Rectal smooth muscle tissue (tissue), 1 donor: ENCODE results near the gene TBC1D1.
A peak's percentile ranks its signal among the peaks of the same experiment; 100 is the strongest.

Experiments used
- H3K27ac ChIP-seq: one replicate; pipeline ENCODE4 v1.7.0; 2013; ENCODE audit warnings: low read depth, low read length, inconsistent platforms
- H3K27me3 ChIP-seq: one replicate; pipeline ENCODE4 v1.7.0; 2013; ENCODE audit warnings: low read length; ENCODE audit not compliant: control insufficient read depth, insufficient read depth
- H3K36me3 ChIP-seq: one replicate; pipeline ENCODE4 v1.7.0; 2013; ENCODE audit warnings: low read length; ENCODE audit not compliant: control insufficient read depth, insufficient read depth
- H3K4me1 ChIP-seq: one replicate; pipeline ENCODE4 v1.7.0; 2013; ENCODE audit warnings: low read length; ENCODE audit not compliant: control insufficient read depth, insufficient read depth
- H3K4me3 ChIP-seq: one replicate; pipeline ENCODE4 v1.7.0; 2013; ENCODE audit warnings: low read length
- H3K9ac ChIP-seq: one replicate; pipeline ENCODE4 v1.7.0; 2013; ENCODE audit warnings: low read length

The TBC1D1 gene

GRCh38 chr4:38132107-38132673 is 241.3 kb downstream of the TBC1D1 start:
- H3K9ac ChIP-seq, result no peak overlapping the region
- peak overlapping the region; percentile 83 for H3K27ac ChIP-seq
- no peak overlapping the region for H3K4me3 ChIP-seq
- H3K4me1 ChIP-seq, result peaks cover 43% of the 10 kb centered on the region
- H3K27me3 ChIP-seq, result no peaks in the 10 kb centered on the region
- H3K36me3 ChIP-seq, result peaks cover 6% of the 10 kb centered on the region

- Histone ChIP-seq H3K4me1 (peaks cover 43% of the 10 kb centered on the region), H3K27ac (peak overlapping the region; percentile 83)
These were observed 242.2 kb downstream of the TBC1D1 start for GRCh38 chr4:38132843-38133662.

GRCh38 chr4:38133711-38134480 is 243.0 kb downstream of the TBC1D1 start:
- Histone ChIP-seq H3K27ac (peak overlapping the region; percentile 17), H3K4me3 (no peak overlapping the region), H3K4me1 (peaks cover 43% of the 10 kb centered on the region), H3K27me3 (no peaks in the 10 kb centered on the region), H3K9ac (no peak overlapping the region), H3K36me3 (peaks cover 10% of the 10 kb centered on the region)

More at GRCh38 chr4:38132843-38133662, 242.2 kb downstream of the TBC1D1 start:
- Histone ChIP-seq H3K4me3 (no peak overlapping the region), H3K36me3 (peaks cover 6% of the 10 kb centered on the region), H3K27me3 (no peaks in the 10 kb centered on the region), H3K9ac (no peak overlapping the region)

GRCh38 chr4:38135201-38135600 is 244.3 kb downstream of the TBC1D1 start:
- peaks cover 16% of the 10 kb centered on the region for H3K36me3 ChIP-seq
- peaks cover 34% of the 10 kb centered on the region for H3K4me1 ChIP-seq

GRCh38 chr4:38136604-38137003 is 245.7 kb downstream of the TBC1D1 start:
- no peak overlapping the region for H3K27ac ChIP-seq
- no peak overlapping the region for H3K4me3 ChIP-seq
- peaks cover 16% of the 10 kb centered on the region for H3K36me3 ChIP-seq
- no peaks in the 10 kb centered on the region for H3K27me3 ChIP-seq
- H3K9ac ChIP-seq, result no peak overlapping the region
- peaks cover 24% of the 10 kb centered on the region for H3K4me1 ChIP-seq

More at GRCh38 chr4:38135201-38135600, 244.3 kb downstream of the TBC1D1 start:
- no peaks in the 10 kb centered on the region for H3K27me3 ChIP-seq
- H3K9ac ChIP-seq, result no peak overlapping the region
- H3K27ac ChIP-seq, result no peak overlapping the region
- no peak overlapping the region for H3K4me3 ChIP-seq

GRCh38 chr4:38137080-38137479 is 246.2 kb downstream of the TBC1D1 start:
- Histone ChIP-seq H3K4me1 (peaks cover 19% of the 10 kb centered on the region), H3K36me3 (peaks cover 17% of the 10 kb centered on the region), H3K9ac (no peak overlapping the region), H3K27me3 (no peaks in the 10 kb centered on the region), H3K4me3 (no peak overlapping the region), H3K27ac (no peak overlapping the region)

- Histone ChIP-seq H3K27me3 (no peaks in the 10 kb centered on the region), H3K4me1 (peaks cover 8% of the 10 kb centered on the region), H3K4me3 (no peak overlapping the region), H3K36me3 (peaks cover 20% of the 10 kb centered on the region), H3K27ac (no peak overlapping the region), H3K9ac (no peak overlapping the region)
These were observed 247.5 kb downstream of the TBC1D1 start for GRCh38 chr4:38138363-38138762.

GRCh38 chr4:38139187-38139586 is 248.3 kb downstream of the TBC1D1 start:
- Histone ChIP-seq H3K27ac (no peak overlapping the region), H3K36me3 (peaks cover 20% of the 10 kb centered on the region), H3K4me3 (no peak overlapping the region), H3K9ac (no peak overlapping the region), H3K27me3 (no peaks in the 10 kb centered on the region), H3K4me1 (peaks cover under 1% of the 10 kb centered on the region)

- H3K27me3 ChIP-seq, result no peaks in the 10 kb centered on the region
- H3K4me3 ChIP-seq, result no peak overlapping the region
- H3K27ac ChIP-seq, result no peak overlapping the region
- peaks cover 4% of the 10 kb centered on the region for H3K4me1 ChIP-seq
- H3K9ac ChIP-seq, result no peak overlapping the region
- H3K36me3 ChIP-seq, result peaks cover 14% of the 10 kb centered on the region
These were observed 249.8 kb downstream of the TBC1D1 start for GRCh38 chr4:38140643-38141203.

GRCh38 chr4:38141808-38142500 is 251.1 kb downstream of the TBC1D1 start:
- Histone ChIP-seq H3K4me3 (no peak overlapping the region), H3K36me3 (peaks cover 14% of the 10 kb centered on the region), H3K27me3 (no peaks in the 10 kb centered on the region), H3K9ac (no peak overlapping the region), H3K4me1 (peaks cover 6% of the 10 kb centered on the region), H3K27ac (no peak overlapping the region)

- Histone ChIP-seq H3K36me3 (peaks cover 10% of the 10 kb centered on the region), H3K4me1 (peaks cover 6% of the 10 kb centered on the region), H3K27ac (no peak overlapping the region), H3K4me3 (no peak overlapping the region), H3K27me3 (no peaks in the 10 kb centered on the region), H3K9ac (no peak overlapping the region)
These were observed 253.1 kb downstream of the TBC1D1 start for GRCh38 chr4:38144031-38144430.
